G401 (cell line): ENCODE results near the gene SYNDIG1. TPM values are rescaled to one million over a fixed set of nuclear protein-coding genes. Genes with fewer than 3 reads are reported as not detected.
A peak's percentile ranks its signal among the peaks of the same experiment; 100 is the strongest.

Experiments used
- DNase-seq: peaks from one replicate; pipeline ENCODE4 v3.0.0-alpha.2; 2015; ENCODE audit warnings: low spot score
- in situ Hi-C: cut with HindIII; loops from 2 replicates; pipeline ENCODE4 v1.10.0; 2016; ENCODE audit warnings: low sequenced_read_pairs, mixed read lengths
- total RNA-seq: library from RNA; depleted of rRNA; stranded (reverse); fragments of >200 nt; shearing (Covaris generic); gene quantifications from 2 replicates; pipeline ENCODE4 v1.2.3, GENCODE V29; 2014

The SYNDIG1 gene
- total RNA-seq, 1 experiment from 2014 or later = not detected

DNA sequence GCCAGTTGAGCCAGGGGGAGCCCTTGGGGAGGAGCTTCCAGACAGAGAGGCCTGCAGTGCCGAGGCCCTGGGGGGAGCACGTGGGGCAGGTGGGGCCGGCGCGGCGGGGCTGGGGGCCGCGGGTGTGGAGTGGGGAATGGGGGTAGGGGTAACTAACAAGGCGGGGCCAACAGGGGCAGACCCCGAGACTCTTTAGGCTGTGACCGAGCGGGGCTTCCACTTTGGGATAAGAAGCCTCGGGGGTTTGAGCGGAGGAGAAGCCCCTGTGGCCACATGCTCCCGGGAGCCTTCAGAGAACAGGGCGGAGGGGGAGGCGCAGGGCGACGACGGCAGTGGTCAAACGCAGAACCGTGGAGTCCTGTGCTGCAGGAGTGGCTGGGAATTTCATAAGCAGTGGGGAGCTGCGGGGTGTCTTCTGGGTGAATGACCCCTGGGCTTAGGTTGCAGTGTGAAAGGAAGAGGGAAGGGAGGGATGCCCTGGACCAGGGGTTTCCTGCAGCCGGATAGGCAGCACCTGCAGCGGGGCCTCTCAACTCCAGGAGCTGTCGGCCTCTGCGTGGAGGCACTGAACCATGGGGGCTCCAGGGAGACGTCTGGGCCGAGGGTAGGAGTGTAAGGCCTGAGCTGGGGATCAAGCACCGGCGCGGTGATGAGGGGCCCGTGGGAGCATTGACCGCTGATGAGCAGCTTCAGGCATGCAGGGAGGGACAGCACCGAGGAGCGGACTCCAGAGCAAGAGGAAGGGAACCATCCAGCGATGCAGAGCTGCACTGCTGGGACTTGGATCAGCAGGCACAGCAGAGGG lies 121.0 kb downstream of the SYNDIG1 start:
- in situ Hi-C loops = no loop called here
- DNase-seq = no peak

DNA sequence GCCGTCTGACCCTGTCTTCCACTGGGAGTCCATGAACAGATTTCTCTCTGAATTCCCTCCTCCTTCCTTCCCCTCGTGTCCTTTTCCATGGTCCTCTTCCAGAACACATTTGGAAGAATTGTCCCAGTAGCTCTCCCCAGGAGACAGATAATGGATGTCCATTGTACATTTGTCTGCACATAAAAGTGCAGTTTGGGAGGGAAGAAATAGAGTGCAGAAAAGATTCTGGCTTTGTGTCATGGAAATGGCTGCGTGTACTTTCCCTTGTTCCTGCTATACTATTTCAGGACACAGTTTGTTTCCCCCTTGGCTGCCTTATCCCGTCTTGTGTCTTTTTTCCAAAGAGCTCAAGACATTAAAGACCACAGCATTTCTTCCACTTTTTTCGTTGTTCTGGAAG lies 127.6 kb downstream of the SYNDIG1 start:
- in situ Hi-C loops = no loop called here
- DNase-seq = no peak

DNA sequence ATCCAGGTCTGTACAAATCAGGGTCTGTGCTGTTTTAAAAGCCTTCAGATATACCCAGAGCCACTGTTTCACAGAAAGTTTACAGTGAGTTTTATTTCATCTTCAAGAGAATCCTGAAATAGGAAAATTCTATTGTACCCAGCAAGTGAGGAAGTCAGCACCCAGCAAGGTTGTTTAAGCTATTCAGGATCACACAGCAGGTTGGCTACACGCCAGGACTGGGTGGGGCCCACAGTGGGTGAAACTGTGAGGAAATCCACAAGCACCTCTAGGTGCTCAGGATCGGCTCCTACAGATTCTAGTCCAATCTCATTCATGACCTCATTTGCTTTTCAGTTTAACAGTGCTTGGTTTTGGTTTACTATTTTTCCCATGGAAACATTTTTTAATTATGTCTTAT lies 128.9 kb downstream of the SYNDIG1 start:
- in situ Hi-C loops = no loop called here

DNA sequence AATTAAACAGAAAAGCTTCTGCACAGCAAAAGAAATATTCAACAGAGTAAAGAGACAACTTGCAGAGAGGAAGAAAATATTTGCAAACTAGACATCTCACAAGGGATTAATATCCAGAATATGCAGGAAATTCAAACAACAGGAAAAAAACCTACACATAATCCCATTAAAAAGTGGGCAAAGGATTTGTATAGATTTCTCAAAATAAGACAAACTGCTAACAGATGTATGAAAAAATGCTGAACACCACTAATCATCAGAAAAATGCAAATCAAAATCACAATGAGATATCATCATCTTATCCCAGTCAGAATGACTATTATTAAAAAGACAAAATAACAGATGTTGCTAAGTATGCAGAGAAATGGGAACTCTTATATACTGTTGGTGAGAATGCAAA lies 129.6 kb downstream of the SYNDIG1 start:
- in situ Hi-C loops = no loop called here

More for the DNA sequence above, 128.9 kb downstream of the SYNDIG1 start:
- DNase-seq = no peak

DNA sequence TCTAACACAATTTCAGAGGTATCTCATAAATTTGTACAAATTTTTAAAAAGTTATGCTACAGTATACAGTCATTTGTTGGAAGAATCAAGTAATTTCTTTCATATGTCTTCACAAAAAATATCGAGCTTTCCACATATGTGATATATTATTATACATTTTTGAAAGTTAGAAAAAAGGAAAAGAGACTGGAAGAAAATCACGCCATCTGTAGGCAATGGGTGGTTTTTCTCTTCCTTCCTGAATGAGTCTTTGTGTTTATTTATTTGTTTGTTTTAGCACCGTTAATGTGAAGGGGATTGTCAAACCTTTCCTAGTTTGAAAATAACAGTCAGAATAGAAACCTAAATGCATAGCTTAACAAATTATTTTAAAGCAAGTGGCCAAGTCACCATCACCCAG lies 130.6 kb downstream of the SYNDIG1 start:
- no peak for DNase-seq
- in situ Hi-C loops = no loop called here

More for the DNA sequence above, 129.6 kb downstream of the SYNDIG1 start:
- DNase-seq = no peak

DNA sequence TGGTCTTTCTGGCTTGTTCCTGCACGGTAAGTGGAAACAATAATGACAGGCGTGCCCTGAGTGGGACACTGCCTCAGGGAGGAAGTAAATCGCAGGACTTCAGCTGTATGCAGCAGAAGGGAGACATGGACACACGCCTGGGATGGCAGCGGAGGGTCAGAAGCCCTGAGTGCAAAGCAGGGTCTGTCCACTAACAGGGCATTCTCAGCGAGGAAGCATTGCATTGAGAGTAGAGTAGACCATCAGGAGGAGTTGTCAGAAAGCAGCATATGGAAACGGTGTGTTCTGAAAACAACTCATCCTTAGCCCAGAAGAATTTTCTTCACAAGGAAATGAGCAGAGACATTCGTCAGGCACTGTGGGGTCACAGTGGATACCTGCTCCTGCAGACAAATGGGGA lies 134.0 kb downstream of the SYNDIG1 start:
- DNase-seq = no peak
- in situ Hi-C loops = no loop called here

DNA sequence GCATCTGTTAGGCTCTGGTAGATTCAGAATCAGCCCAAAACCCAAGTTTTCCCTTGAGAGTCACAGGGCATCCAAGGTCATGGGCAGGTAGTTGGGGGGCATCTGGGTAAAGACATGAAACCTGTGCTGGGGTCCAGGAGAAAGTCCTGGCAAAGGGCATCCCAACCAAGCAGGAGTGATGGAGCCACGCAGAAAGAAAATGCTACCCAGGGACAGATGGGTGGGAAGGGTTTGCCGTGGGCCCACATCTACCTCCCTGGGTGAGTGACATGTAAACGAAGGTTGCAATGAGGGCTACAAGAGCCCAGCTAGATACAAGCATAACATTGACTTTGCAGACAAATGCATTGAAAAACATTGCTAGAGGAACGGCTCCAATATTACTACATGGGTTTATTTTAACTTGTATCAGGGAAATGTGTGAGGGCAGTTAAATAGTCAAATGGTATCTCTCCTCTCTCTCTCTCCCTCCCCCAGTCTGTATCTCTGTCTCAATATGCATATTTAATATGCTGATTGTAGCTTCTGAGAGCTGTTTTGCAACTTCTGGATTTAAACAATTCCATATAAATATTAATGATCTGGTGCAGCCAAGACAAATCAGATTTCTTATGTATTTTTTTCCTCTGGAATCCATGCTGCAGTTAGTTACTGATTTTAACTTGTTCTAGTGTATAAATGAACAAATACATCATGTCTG lies 135.7 kb downstream of the SYNDIG1 start:
- in situ Hi-C loops = no loop called here
- DNase-seq = no peak

DNA sequence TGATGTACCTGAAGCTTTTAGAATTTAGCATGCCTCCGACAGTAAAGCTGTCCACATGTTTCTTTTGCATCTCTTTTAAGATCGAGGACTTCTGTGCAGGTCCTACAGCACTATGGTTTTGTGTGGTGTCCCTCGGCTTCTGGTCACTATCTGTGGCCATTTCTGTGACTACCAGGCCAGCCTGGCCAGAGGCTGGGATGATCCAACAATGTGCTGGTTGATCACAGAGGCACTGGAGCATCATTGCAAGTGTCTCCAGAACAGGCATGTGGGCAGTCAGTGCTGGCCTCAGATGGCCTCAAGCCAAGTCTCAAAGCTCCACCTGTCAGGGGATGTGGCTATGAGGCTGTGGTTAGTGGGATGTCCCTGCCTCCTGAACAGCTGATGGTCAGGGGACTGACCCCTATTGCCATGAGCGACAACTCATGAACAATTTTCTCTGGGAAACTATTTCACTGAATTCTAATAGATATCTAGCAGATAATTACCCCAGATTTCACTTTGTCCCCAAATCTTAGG lies 136.6 kb downstream of the SYNDIG1 start:
- in situ Hi-C loops = no loop called here

DNA sequence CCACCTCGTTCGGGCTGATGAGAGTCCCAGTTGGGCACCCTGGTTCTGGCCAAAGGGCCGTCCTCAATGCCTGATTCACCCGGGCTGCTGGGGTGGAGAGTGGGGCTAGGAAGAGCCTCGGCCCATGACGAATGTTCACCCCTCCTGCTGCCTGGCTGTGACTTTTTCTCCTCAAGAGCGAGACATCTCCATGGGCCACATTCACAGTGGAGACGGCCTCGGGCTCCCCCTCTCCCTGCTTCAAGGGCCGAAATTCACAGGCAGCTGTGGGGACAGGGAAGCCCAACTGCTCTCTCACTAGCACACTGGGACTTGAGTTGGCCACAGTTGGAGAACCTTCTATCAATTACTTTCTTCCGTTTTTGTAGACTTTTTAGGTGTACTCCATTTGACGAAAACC lies 138.0 kb downstream of the SYNDIG1 start:
- in situ Hi-C loops = no loop called here
- DNase-seq = no peak

More for the DNA sequence above, 136.6 kb downstream of the SYNDIG1 start:
- peak; percentile 75 for DNase-seq

DNA sequence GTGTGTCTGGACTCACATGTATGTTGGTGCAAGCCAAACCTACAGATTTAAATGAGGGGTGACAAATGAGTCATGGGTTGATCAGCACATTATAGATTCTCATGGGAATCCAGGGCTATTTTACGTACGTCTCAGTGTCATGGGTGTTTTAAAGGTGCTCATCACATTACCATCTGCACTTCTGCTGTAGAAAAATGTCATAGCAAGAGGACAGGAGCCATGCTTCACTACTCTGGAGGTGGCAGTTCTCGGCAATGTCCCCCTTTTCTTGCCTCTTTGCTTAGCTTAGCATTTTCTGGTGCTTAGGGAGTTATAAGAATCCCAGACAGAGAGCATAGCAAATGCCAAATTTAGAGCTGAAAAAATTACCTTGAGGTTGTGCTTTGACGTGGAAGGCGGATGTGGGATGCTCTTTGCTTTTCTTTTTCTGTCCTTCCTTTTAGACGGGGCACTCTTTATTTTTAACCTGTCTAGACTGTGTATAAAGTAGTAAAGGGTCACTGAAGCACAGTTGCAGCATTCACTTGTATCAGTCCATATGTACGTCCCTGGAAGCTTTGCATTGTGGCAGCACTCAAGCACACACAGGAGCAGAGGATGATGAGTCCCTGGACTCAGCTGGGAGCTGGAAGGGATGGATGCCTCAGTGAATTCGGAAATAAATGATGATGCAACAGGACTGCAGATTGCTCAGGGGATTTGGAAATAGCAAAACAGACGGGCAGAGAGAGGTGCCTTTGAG lies 139.7 kb downstream of the SYNDIG1 start:
- in situ Hi-C loops = no loop called here
- DNase-seq = no peak

DNA sequence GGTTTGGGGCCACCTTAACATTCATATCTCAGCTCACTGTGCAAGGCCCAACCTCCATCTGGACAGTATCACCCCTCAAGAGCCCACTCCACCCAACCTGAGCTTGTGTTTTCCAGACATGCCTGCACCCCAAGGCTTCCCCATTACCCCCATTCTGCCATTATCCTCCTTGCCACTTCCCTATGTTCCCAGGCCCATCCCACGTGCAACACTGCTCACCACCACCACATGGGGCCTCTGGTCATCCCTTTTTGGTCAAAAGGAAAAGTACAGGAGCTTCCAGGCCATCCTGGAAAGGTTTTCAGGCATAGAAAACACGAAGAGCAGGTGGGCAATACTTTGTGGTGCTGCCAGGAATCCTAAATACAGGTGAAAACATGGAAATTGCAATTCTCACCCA lies 140.3 kb downstream of the SYNDIG1 start:
- in situ Hi-C loops = no loop called here
- DNase-seq = no peak

DNA sequence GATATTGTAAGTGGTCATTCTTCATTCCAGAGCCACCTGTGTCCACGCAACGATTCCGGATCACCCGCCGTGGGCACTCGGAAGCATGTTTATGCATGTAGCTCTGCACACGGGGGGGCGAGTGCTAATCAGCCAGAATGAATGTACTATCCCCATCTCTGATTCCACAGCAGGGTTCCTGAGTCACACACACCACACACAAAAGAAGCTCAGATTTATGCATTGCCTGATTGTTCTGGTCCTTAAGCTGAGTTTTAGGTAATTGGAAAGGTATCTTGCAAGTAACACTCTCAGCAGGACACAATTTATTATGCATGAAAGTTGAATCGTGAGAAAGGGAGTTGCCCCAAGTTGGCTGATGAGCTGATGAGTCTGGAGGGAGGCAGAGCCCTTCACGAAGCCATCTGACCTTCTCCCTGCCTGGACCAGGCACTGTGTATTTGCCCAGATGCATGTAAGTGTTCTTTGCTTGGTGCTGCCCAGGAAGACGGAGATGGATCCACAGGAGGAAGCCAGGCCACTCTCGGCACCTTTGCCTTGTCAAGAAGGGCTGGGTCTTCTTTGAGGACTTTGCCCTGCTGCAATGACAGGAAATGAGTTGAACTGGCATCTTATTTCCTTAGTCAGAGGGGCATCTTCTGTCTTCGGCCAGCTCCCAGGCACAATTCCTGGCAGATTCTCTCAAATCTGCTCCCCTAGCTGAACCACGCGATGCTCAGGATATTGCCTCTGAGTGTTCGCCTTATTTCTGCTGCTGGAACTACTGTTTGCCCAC lies 141.1 kb downstream of the SYNDIG1 start:
- DNase-seq = no peak
- in situ Hi-C loops = no loop called here

DNA sequence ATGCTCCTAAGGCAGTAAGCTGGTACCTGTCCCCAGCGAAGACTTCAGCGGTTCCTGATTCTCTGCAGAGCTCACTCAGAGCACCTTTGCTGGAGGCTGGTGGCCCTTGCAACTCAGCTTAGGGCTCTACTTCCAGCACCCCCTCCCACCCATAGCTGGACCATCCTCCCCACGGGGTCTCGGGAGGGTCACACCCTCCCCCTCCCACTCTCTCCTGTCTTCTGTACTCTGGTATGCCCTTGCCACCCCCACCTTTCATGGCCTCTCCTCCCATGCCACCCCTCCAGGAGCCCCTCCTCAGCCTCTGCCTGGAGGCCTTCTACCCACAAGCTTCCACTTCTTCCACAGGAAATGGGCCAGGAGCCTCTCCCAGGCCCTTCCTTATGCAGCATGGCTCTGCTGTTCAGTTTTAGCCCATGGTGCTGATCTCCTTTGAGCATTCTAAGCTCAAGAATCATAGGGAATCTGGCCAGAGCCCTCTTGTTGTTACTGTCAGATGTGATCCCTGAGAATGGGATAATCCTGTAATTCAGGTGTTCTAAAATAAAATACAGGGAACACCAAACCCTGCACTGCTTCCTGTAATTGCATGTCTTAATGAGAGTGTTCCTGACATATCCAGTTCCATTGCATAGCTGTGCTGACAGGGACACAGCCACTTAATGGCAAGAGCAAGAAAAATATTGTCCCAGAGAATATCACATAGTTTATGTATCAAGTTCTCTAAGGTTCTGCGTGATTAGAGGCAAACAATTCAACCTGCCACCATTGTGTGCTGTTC lies 142.1 kb downstream of the SYNDIG1 start:
- in situ Hi-C loops = no loop called here
- no peak for DNase-seq

DNA sequence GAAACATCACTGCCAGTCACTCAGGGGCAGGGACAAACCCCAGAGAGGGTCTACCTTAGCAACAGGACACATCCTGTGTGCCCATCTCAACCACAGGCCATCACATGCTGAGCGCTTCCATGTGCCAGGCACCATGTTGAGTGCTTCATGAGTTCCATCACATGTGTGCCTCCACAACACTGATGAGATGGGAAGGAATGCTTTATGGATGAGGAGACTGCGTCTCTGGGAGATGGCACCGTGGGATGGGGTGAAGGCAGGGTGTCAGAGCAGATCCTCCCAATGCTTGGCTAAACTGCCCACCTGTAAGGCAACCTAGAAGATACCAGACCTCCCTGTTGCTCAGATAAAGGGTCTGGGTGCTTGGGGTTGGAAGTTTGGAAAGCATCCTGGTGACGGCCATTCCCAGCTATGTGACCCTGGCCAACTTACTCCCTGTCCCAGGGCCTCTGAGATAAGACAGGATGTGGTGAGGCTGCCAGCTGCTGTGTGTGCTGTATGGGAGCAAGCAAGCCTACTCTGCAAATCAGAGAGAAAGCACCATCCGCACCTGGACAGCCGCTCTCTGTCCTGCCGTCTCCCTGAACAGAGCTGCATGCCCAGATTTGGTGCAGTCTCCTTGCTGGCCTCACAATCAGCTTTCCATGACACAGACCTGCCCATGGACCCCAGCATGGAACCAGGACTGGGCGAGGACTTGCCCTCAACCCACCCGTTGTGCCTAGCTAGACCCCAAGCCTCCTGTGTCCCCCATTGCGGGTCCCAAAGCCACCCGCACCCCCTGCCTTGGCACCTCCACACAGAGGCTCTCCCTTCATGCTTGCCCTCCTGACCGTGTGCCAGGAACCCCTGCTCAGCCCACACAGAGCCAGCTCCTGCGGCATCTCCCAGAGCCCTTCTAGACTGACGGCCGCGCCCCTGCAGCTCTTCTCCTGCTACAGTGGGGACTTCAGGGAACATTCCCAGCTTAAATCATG lies 143.7 kb downstream of the SYNDIG1 start:
- in situ Hi-C loops = no loop called here
- no peak for DNase-seq

DNA sequence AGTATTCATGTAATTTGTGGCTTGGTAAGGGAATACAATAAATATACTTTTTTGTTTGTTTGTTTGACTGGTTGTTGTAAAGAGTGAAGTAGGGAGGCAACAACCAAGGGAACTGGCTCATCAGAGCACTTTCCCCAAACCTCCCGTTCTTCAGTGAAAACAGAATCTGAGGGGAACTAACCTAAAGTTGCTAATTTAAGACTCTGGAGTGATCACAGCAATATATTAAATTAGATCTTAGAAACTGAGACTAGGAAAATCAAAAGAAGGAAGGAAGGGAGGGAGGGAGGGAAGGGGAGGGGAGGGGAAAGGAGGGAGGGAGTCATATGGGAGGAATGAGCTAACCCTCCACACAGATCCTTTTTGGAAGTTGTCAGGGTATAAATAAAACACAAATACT lies 144.9 kb downstream of the SYNDIG1 start:
- in situ Hi-C loops = no loop called here
- no peak for DNase-seq

DNA sequence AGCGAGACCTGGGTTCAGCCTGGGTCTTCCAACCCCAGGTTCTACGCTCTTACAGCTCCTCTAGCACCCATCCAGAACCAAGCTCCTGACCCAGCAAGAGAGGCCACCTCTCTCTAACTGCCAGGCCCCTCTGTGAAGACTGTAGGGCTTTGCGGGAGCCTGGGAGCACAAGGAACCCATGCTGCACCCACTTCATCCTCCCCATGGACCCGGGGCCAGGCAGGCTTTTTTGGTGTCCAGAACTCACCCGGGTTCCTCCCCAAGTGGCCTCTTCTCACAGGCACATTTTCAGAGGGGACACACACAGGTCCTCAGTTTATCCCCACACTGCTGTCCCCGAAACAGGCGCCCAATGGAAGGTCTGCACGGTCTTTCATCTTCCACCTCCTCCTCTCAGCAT lies 145.9 kb downstream of the SYNDIG1 start:
- in situ Hi-C loops = no loop called here
- no peak for DNase-seq
